HG03469 (cell line): ENCODE measurements around the gene TRAM2.

Experiments
- ATAC-seq: cut with Tn5 transposase; IDR thresholded peaks from one replicate; pipeline ENCODE4 v1.9.1; 2021; ENCODE audit warnings: mild to moderate bottlenecking, moderate library complexity, moderate number of reproducible peaks; ENCODE audit not compliant: unreplicated experiment

Gene TRAM2

DNA sequence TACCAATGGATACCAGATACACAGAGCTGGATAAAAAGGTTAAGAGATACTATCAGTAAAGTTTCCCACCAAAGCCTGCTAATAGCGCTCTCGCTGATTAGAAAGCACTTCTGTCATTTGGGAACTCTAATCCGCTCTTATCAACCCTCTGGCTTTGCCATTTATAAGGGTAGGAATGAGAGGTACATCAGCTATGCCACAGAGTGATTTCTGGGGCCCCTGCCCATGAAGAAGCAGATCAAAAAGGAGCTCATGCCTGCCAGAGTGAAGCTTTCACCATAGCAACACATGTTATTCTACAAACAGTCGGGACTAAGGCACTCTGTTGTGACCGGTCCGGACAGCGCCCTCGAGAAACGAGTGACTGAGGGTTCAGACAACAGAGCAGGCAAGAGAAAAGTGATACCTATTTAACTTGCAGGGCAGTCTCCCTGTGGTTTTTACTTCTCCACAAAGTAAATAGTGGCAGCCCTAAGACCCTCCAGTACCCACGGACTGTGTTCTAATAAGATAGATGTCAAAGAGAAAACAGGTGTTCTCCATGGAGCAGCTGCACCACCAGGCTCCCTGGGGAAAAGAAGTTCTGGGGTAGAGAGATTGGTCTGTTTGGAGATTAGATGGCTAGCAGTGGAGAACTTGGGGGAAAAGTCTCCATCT lies 5.6 kb downstream of the TRAM2 start:
- no peak for ATAC-seq

DNA sequence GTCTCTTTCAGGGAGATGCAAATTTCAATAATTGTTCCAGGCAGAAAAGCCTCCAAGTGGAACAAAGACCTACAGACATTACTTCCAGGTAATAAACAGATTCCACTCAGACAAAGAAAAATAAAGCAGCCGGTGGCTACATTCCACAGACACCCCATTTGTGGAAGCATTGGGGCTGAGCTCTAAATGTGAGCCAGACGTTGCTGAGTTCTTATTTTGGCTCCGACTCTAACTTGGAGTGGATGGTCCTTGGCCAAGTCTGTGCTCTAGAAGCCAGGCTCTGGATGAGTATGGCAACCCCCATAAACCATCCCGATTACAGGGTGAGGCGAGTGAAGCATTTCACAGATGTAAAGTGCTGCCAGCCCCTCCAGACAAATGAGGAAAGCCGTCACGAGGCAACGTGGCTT lies 6.6 kb downstream of the TRAM2 start:
- ATAC-seq = no peak

DNA sequence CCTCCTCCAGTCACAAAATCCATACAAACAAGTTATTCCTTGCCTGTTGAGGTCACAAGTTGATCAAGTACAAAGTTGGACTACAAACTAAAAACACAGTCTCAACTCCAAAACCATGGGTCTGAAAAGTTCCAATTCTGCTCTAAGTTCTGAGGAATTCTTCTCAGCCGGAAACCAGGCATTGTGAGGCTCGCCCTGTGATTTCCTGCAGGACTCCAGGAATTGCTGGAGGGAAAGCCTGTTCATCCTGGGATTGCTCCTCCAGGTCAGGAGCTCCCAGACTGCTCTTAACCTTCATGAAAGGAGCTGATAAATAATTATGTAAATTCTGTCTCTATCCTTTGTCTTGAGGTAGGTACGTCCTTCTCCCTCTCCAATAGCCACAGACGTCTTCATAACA lies 8.5 kb downstream of the TRAM2 start:
- ATAC-seq = no peak

DNA sequence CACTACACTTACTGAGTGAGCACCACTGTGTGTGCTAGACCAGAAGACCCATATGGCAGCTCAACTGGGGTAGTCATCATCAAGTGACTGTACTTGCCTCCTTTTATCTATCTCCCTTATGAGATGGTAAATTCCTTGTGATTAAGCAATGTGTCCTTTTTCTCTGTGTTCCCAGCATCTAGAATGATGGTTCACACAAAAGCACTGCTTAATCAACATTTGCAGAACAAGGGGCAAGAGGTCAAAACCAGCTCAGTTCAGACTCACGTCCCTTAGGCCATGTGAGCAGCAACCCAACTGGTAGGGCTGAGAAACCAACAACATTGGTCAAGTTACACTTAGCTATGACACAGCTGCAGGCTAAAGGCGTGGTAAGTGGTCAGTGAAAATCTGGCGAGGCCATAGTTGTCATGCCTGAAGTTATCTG lies 10.0 kb downstream of the TRAM2 start:
- no peak for ATAC-seq

DNA sequence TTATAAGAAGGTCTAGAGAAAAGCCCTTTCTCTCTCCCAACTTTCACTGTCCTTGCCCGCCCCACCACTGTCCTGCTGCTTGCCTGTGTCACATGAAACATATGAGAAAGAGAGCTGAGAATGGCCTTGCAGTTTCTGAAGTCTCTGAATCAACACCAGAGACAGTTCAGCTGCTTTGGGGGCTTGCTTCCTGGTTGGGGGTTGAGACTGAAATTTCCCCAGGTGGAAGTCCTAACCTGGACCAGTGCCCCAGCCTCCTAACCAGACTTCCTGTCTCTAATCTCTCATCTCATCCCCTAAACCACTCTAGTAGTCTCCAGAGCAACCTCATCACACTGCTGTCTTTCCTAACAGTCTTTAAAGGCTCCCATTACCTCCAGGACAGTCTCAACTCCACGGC lies 10.7 kb downstream of the TRAM2 start:
- ATAC-seq = no peak

DNA sequence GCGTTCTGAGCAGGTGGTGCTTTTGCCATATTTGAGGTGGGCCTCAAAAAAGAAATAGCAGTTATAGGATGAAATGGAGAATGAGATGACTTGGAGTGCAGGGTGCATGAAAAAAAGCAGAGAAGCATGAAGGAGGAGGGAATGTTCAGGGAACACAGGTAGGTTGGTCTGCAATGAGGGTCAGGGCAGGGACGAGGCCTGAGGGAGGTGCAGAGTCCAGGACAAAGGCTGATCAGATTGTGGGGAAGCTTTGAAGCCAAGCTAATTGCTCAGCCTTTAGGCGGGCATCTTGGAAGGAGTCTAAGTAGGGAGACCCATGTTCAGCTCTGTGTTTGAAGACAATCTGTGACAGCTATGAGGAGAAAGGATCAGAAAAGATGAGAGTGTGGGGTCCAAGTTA lies 12.0 kb downstream of the TRAM2 start:
- ATAC-seq = no peak

DNA sequence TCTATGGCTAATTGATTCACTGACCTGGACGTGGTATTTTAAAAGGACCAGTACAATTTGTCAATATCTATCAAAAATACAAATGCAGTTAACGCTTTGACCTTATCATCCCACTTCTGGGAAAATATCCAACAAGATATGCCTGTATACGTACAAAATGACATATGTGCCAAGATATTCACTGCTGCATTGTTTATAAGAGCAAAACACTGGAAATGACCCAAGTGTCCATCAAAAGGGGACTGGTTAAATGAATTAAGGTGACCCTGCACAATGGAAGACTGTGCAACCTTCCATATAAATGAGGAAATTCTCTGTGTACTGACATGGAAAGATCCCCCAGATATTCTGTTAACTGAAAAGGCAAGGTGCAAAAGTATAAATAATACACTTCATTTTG lies 13.9 kb downstream of the TRAM2 start:
- ATAC-seq = no peak

DNA sequence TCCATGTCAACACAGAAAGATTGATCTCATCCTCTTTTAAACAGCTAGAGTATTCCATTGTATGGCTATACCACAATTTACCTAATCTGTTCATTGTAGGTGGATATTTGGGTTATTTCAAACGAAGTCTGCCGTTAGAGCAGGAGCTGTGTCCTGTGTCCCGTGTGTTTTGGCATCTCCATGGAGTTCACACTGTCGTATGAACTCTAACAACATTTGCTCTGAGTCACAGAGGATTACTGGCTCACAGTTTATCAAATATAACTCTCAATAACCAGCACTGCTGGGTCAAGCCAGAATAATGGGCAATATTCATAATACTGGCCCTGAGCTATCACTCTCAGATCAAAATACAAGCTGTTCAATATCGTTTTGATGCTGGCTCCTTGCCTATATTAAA lies 16.4 kb downstream of the TRAM2 start:
- no peak for ATAC-seq

DNA sequence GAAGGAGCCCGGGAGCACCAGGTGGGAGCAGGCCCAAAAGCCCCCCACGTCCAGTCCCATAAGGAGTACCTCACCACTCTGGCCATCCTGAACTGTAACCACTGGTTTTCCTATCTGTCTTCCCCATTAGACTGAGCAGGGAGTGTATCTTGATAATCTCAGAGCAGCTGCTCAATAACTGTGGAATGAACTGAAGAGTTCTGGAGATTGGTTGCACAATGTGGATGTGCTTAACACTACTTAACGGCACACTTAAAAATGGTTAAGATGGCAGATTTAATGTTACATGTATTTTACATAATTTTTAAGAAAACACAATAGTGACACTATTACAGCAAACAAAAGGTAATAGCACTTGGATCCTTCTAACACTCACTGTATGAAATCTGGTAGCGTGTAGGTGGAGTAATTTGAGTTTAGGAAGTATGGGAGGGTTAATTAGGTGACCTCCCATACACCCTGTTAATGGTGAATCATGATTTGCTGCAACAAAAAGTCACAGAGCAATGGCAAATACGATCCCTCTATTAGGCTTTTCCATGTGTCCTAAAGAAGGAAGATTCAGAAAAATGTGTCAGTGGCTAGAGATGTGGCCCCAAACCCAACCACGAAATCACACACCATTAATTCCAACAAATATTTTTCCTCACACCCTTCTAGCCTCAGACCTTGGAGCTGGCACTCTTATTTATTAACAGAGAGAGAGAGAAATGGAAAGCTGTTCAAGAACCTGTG lies 18.4 kb downstream of the TRAM2 start:
- ATAC-seq = no peak

DNA sequence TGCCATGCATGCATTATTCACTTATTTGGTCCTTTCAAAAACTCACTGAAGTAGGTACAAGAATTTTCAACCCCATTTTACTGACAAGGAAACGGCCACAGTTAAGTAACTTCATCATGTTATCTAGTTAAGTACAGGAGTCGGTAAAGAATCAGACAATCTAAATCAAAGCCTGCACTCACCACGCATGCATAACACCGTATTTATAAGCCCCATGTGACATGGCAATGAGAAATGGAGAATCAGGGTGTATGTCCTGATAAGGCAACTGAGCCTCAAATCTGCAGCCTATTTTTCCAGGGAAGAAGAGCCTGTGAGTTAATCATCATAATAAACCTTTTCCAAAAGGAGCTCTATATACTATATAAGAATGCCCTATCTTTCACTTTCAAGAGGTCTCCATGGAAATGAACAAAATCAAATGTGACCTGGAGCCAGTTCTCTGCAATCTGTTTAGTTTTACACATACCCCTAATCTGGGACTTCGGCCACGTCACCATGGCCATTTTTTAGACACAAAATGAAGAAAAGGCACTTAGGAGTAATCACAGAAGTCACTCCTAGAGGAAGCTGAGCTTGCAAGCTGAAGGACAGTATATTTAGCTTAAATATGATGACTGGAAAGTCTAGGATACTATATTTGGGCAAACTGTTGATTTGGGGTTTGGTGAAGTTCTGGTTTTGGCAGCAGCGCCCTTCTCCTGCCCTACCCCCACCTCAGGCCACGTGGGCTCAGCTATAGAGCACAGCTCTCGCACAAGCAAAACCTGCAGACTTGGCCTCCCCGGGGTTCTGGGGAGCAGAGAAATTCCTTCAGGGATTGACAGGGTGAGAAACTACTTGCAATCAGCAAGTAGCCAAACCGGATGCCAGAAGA lies 19.2 kb downstream of the TRAM2 start:
- ATAC-seq = no peak

DNA sequence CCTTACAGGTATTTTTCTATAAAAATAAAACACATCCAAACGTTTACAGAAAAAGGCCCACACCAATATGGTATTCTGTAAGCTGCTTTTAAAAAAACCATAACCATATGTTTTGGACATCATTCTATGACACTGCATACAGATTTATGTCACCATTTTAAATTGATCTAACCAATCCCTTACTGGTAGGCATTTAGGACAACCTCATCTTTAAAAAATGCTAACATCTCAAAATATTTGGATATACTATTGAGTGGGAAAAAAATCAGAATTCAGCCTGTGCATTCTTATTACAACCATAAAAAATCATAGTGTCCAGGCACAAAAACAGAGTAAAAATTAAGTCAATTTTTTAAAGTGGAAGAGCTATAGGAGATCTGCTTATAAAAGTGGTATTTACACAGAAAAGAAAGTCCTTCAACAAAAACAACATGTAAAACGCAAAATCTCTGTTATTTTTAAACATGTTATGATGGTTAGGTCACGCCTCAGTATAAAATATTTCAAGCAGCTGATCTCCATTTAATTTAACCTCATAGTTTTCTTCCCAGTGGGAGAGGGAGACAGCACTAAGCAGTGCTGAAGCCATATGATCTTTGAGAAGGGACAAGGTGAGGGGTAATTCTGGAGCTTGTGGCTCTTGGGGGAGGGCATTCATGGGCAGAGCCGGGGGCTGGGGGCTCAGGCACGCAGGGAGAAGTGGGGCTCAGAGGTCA lies 21.2 kb downstream of the TRAM2 start:
- no peak for ATAC-seq

DNA sequence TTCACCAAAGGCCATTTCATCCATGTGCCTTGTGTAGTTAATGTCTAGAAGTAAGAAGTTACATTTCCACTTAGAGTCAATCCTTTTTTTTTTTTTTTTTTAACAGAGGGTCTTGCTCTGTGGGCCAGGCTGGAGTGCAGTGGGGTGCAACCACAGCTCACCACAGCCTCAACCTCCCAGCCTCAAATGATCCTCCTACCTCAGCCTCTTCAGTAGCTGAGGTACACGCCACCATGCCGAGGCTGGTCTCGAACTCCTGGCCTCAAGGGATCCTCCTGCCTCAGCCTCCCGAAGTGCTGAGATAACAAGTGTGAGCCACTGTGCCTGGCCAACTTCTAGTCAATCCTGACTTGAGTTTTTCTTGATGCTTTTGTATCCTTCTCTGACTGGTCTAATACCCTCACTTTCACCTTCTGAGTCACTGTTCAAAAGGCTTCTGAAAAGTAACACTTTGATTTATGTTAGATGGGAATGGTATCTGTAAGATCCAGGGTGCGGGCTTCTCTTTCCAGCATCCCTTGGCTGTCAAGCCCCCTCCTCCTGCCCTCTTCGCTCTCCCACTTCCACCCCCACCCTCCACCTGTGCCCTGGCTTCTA lies 22.1 kb downstream of the TRAM2 start:
- no peak for ATAC-seq

DNA sequence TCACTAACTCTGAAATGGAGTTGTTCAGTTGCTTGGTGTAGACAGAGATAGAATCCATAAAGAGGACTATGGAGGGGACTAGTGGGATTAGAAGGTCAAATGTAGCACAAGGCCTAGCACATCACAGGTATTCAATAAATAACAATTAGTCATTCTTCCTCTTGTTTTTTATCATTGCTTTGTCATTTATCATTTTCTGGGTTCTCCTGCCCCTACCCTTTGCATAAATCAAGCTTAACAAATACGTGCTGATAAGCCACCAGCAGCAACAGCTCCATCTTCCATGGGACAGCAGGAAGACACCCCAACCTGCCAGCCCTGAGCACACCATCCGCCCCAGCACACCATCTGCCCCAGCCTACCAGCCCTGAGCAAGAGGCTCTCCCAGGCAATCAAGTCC lies 23.1 kb downstream of the TRAM2 start:
- no peak for ATAC-seq

DNA sequence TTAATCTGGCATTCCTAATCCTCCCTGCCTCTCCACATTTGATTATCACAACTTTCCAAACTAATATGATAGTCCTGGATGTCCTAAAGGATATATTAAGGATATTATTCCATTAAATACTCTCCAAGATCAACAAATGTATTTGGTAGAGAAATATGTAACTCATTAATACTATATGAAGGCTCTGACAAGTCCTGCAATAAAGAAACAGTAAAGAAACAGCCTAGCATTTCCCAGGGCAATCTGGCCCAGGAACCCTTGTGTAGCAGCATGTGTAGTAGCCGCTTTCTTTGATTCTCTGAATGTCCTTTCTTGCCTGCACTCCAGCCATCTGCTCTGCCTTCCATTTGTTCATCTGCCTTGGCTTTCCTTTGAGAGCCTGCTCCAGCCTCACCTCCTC lies 23.7 kb downstream of the TRAM2 start:
- ATAC-seq = no peak

DNA sequence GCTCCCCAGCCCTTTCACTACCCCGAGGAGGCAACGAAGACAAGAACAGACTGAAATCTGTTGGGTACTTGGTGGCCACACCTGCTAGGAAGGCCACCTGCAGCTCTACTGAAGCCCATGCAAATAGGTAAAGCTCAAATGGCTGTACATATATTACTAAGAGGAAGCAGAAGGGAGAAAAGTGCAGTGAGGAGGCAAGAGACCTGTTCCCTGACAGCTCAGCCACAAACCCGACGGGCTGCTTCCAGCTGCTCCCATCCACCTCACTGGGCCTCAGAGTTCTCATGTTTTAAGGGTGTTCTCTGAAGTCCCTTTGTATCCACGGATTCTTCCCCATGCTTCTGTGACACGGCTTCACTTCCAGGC lies 24.6 kb downstream of the TRAM2 start:
- peak; percentile 84 for ATAC-seq

DNA sequence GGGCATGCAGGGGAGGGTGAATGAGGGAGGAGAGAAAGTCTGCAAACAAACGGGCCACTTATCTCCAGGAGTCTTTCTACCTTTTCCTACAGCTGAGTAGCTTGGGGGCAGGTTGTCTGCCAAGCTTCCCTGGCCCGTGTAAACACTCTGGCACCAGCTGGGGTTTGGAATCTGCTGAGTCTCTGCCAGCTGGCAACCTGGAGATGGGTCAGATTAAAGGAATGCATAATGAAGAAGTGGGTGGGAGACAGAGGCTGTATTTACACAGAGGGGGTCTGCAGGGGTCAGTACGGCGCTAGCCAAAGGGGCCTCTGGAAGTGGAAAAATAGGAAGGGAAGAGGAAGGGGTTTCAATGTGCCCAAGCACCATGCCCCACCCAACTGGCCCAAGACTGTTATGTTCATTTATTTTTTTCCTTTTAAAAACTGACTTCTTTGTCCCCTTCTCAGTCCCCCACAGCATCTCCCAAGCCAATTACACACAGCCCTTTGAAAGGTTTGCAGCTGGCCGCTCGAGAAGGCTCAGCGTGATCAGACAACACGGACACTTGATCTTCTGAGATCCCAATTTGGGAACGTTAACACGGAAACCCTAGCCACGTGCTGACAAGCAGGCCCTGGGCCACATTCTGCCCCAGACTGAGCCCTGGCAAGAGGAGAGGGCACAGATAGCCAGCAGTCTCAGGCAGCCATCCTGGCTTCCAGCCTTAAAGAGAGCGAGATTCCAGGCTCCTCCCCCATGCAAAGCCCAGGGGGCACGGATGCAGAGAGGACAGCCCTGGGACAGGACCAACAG lies 25.2 kb downstream of the TRAM2 start:
- ATAC-seq = no peak

DNA sequence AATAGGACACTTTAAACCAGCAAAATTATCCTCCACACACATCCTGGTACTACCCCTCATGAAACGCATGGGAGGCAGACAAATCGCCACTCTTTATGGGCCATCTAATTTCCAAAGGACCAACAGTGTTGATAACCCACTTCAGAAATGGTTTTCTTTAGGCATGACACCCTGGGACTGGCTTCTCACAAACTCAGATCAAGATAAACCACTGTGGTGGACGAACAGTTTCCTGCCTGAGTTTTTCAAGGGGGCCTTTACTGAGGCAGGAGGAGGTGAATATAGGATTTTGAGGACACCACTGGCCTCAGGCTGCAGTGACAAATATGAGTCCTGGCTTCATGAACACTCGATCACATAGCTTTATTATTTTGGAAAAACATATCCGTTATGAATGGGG lies 26.0 kb downstream of the TRAM2 start:
- no peak for ATAC-seq

DNA sequence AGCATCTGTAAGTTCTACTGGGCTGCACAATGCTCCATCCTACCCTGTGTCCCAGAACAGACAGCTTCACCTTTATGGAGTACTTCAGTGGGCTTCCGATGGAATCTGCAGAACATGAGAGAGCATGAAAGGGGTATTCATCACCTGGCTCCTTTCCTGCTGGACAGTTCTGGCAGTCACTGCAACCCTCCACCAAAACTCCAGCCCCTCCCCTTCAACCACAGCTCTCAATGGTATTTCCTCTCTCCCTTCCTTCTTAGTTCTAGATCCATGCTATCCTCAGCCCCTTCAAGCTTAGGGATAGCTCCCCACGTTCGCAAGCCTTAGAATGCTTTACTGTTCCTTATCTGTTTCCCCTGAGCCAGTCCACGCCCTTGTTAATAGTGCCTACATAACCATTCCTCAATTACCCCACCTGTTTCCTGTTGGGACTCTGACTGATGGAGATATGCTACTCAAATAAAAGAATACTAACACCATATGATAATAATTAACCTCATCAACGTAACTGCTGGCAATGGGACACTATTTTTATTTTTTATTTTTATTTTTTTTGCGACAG lies 26.8 kb downstream of the TRAM2 start:
- no peak for ATAC-seq

DNA sequence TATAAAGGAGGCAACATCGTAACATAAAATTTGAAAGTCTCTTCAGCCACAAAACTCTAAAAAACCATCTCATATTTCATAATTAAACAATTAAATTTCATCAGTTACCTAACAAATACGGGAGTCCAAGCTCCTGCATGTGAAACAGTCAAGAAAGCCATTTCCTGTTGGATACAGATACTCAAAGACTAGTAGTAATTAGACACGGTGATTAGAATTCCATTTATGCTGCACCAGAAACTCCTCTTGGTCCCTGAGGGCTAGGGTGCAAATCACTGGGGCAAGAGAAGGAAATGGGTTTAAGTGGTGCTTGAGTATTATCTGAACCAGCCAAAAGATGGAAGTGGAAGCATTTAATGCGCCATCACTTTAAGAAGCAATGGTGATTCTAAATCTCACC lies 27.4 kb downstream of the TRAM2 start:
- no peak for ATAC-seq

DNA sequence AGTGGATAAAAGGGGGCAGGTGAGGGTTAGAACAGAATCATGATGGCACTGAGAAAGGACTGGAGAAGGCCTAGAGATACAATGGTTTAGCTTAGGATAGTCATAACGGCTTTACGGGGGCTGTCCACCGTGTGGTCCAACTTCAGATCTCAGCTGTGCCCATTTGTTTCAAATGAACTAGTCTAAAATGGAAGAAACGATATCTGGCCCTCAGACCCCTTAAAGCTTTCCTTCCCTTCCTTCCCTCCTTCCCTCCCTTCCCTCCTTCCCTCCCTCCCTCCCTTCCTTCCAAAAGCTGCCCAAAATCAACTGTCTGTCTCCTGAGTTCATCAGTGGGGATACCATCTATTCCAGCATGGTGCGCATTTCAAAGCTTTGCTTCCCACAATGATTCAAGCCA lies 27.9 kb downstream of the TRAM2 start:
- no peak for ATAC-seq
